ENCODE data around the gene LOXL1.
A peak's percentile ranks its signal among the peaks of the same experiment; 100 is the strongest.

Gene LOXL1

DNA sequence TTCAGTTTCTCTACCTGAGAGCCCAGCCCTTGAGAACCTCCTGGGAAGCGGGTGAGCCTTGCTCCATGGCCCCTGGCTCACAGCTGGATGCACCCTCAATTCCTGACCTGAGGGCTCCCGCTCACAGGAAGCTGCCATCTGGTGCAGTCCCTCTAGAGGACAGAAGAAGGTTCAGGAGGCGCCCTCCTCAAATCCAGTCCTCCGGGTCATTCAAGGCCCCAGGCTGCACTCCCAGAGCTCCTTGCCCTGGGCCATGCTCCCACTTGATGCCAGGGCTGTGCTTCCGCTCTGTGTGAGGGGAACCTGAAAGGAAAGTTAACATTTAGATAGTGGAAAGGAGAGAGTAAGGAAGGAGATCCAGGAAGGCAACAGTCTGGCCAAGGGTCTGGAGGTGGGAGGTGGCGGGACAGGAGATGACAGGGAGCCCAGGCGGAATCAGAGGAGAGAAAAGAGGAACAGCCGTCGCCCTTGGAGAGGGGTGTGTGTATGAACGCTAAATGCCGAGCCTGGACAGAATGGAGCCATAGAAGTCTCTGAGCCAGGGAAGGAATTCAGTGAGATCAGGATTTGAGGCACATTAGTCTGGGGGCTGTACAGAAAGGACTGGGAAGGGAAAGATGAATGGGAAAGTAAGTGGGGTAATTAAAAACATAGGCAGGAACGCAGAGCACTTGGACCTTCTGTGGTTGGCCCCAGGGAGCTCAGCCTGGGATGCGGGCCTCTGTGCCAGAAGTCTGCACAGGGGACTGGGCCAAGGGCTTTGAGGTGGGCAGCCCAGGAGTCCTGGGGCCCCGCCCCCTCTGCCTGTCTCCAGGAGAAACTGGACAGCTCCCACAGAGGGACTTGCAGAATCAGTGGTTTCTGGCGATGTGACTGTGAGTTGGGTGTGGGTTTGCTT lies 26.8 kb upstream of the LOXL1 start:
- no peak for DNase-seq (ENCODE audit: low read depth)

DNA sequence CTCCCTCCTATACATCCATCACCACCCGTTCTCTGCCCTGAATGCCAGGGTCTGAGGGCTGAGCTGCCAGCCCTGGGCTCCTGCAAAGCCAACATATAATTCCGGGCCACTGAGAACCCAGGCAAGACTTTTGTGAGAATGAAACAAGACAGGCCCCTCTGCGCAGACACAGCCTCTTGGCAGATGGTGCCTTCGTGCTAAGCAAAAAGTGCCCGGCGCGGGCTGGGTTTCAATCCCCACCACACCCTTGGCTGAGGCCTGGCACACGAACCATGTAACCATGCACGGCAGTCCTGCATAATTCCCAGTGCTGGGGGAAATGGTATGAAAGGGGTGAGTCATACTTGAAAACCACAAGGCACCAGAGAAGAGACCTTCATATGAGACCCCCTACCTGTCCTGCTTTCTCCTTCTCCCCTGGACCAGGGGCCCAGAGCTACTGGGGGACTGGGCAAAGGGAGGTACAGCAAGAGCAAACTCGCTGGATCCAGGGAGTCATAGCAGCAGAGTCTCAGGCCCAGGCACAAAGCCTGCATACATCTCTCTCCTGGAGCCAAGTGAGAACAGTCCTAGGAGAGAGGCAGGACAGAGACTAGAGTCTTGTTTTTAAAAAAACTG lies 26.1 kb upstream of the LOXL1 start:
- peak; percentile 66 for DNase-seq (ENCODE audit: low read depth)

DNA sequence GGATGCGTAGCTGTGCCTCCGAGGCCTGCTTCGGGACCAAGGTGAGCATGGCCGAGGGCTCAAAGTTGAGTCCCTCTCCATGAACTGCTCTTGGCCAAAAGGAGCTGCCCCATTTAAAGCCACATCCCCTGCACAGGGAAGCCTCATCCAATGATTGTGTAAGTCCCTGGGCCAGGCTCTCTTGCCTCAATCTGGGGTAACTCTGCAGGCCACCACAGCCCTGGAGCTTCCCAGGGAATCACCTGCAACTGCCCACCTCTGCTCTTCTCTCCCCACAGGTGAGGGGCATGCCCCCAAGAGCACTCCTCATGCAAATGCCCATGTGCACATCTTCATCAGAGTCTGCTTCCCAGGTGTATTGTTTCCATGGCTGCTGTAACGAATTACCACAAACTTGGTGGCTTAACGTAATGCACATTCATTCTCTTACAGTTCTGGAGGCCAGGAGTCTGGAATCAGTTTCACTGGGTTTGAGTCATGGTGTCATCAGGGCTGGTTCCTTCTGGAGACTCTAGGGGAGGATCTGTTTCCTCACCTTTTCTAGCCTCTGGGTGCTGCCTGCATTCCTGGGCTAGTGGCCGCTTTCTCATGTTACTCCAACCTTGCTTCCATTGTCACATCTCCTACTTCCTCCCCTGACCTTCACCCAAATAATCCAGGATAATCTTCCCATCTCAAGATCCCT lies 25.0 kb upstream of the LOXL1 start:
- no peak for DNase-seq (ENCODE audit: low read depth)

DNA sequence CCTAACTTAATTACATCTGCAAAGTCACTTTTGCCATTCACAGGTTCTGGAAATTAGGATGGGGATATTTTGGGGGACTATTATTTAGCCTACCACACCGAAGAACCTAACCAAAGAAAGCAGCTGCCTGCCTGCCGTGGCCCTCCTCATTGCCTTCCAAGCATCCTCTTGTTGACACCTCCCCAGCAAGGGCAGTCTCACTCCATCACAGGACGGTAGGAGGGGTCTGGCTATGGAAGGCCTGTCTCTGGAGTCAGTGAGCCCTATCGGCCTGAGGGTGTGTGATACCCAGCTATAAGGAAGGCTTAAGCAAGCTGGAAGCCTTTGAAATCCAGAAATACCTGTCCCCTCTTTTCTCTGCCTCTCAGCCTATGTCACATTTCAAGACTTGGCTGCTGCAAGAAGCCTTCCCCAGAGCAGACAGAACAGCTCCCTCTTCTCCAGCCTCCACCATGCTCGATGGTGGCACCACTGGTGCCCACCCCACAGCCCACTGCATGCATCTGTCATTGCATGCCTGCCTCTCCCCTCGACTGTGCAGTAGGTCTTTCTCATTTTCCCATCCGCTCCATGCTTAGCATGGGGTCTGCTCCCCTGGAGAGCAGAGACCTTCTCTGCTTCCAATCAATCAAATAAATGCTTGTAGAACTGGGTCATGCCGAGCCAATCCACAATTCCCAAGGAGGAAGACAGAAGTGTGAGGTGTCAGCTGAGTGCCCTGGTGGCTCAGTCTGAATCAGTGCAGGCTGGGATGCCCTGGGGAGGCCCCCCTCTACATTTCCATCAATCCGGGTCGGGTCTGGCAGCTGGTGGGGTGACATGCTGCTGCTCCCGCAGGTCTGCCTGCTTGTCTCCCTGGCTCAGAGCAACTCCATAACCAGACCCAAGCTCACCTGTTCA lies 23.9 kb upstream of the LOXL1 start:
- no peak for DNase-seq (ENCODE audit: low read depth)

DNA sequence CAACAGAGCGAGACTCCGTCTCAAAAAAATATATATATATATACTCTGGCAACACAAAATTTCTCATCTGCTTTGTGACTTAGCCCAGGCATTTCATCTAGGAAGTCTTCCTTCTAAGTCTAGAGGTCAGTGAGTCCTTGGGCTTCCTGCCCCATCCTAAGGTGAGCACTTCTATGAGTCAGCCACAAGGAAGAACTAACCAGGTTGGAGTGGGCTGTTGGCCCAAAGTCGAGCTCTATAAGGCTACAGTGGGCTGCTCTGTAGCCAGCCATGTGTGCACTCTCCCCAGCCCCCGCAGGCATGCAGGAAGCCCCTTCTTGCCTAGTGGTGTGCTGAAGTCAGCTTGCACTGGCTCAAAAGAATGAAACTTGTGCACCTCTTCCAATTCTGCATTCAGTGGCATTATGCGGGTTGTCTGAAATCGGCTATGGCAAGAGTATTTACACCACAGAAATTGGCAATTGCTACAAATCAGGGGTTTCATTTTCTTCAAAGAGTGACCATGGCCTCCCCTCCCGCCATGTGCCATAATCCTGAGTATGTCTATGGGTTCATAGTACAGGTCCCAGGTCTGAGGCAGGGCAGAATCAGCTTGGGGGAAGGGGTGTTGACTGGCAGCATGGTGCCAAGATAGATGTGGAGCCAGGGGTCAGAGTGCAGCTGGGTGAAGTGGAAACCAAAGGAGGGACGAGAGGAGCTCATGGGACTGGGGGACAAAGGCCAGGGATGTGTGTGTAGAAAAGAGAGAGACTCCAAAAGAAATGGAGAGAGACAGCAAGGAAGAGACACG lies 22.0 kb upstream of the LOXL1 start:
- no peak for DNase-seq (ENCODE audit: low read depth)

DNA sequence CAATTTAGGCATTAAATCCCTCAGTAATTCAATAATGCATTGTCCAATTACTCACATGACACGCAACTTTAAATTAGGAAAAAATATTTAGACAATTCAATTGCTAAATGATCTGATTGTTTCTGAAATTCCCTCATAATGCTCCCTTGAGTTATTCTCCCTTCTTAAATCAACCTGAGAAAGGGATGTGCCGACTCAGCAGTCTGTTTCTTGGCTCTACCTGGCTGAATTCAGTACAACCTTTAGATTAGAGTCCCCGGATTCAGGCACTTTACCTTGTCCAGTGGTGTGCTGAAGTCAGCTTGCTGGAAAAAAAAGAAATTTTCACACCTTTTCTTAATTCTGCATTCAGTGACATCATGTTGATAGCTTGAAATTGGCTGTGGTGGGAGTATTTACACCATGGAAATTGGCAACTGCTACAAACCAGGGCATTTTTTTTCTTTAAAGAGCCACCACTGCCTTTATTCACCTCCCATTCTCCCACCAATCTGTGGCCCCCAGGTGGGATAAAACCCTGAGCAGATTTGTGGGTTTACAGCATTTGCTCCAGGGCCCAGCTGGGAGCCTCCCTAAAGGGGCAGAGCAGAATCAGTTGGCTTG lies 20.9 kb upstream of the LOXL1 start:
- DNase-seq (ENCODE audit: low read depth), result no peak

DNA sequence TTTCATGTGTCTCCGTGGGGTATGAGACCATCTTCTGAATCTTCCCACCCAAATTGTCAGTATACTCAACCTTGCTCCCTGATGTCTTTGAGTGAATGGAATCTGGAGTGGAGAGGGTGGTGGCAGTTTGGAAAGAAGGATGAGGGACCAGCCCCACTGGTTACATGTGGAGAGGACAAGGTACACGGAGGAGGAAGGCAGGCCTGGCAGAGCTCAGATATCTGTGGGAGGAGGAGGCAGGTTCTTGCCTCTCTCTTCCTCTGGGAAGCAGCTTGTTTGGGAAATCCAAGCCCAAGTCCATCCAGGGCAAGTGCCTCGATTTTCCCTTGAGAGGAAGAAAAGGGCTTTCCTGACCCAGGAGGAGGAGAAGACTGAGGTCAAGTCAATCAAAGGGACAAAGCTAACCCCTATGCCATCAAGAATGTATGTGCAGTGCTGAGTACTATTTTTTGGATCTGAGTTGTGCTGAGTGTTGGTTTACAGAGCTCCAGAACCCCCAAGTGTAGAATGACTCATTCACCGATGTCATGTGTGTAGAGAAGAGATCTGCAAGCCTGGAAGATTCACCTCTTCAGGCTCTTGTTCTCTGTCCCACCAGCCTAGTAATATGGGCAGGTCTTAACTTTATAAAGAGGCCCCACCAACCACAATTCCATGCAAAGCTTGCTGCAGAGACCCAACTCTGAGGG lies 19.8 kb upstream of the LOXL1 start:
- no peak for DNase-seq (ENCODE audit: low read depth)

DNA sequence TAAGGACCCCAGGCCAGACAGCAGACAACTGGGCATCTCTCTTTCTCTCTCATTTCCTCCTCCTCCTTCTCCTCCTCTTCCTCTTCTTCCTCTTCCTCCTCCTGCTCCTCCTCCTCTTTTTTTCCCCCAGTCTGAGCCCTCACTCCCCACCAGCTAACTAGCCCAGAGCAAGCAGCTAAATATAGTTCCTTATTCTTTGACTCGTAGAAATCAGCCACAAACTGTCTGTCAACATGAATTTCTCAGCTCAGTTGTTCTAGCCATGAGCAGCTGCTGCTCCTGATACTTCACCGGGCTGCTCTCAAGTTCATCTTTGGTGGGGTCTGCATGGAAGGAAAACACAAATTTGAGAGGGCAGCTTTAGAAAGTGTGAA lies 19.2 kb upstream of the LOXL1 start:
- DNase-seq (ENCODE audit: low read depth), result no peak

DNA sequence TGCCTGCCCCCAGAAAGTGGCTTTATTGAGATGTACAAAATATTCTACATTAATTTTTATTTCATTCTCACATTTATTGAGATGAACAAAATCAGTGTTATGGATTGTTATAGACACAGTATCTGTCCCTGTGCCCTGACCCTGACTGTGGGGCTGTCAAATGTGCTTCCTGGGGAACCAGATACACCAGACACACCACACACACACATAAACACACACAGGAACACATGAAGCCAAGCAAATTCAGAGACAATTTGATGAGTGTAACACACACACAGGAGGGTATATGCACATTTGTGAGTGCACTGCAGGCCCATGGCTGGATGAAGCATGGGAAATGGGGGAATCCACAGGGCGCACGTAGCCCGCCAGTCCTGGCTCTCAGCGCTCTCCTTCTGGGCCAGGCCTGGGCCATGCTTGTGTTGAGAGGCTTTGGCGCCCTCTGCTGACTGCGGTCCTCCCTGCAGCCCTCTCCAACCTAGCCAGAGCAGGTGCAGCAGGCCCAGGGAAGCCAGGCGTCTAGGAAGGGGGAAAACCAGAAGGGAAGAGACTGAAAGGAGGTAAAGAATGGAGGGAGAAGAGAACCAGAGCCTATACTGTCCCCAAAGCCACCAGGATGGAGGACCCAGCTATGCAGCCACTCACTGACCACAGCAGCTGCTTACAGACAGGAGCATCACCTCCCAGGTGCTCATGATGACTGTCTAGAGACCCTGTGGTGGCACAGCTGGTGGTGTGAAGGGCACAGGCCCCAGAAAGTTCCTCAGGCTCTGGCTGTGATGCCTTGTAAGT lies 18.0 kb upstream of the LOXL1 start:
- no peak for DNase-seq (ENCODE audit: low read depth)

DNA sequence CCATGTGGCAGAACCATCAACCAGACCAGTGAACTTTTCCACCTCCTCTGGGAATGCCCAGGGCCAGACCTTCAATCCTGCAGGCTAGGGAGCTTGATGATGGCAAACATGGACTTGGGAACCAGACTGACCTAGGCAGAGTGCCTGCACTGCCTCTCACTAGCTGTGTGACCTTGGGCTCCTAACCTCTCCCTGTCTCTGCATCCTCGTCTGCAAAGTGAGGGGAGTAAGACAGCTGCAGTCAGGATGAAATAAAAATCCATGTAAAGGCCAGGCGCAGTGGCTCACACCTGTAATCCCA lies 17.5 kb upstream of the LOXL1 start:
- DNase-seq (ENCODE audit: low read depth), result no peak

DNA sequence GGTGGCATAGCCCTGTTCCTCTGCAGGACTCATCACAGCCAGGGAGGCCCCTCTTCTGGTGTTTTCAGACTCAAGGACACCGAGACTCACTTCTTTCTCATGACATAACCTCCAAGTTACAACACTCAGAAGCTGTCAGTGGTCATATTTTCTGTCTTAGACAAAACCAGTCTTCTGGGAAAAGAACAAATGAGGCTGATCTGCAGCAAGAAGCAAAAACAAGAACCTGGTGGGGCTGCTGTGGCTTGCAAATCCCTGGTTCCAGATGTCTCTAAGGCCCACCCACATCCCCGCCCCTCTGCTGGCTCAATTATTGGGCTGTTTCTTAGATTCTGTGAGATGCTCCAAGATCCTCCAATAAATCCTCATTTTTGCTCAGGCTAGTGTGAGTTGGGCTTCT lies 16.6 kb upstream of the LOXL1 start:
- DNase-seq (ENCODE audit: low read depth), result no peak

DNA sequence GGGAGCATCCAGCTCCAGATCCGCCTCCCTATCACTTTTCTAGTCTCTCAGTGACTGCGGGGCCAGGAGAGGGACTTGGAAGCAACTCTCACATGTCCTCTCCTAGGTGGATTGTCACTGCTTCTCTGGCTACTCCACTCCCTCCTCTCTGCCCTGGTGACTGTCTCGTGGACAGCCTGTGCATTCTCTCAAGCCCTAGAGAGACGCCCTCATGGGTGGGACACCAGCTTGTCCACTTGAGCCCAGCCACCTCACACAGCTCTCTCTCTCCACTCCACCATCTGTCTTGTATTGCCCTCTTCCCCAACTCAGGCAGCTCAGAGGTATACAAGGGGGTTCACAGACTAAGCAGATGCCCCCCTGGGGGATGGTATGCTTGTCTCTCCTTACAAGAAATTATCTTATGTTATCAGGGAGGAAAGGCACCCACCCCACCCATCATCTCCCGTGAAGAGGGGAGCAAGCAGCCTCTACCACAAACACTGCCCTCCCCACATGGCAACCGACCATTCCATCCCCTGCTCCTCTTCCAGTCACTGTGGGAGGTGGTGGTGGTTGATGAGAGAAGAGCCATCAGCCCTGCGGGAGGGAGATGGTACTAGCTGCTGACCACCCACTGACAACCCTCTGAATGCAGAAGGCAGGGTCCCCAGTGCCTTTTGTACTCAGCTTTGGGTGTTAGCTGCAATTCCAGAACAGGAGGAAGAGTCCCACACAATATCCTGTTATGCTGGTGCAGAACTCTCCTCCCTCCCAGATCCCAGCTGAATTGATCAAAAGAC lies 15.5 kb upstream of the LOXL1 start:
- DNase-seq (ENCODE audit: low read depth), result no peak

DNA sequence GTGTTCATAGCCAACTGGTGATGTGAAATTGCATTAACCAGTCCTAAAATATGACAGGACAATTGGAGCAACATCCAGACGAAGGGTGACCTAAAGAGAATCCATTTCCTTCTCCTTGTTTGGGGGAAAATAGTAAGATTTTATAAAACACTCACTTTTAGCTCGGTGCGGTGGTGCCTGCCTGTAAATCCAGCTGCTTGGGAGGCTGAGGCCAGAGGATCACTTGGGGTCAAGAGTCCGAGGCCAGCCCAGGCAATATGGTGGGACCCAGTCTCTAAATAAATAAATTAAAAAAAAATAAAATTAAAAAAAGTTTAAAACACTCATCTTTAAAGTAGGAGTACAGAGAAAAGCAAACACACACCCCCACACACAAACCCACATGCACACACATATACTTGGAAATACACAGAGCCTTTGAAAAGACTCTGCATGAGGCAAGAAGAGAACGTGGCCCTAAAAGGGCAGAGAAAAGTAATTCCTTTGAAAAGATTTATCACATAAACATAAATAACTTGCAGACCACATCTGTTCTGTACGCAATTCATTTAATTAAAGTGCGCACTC lies 14.1 kb upstream of the LOXL1 start:
- DNase-seq (ENCODE audit: low read depth), result no peak

DNA sequence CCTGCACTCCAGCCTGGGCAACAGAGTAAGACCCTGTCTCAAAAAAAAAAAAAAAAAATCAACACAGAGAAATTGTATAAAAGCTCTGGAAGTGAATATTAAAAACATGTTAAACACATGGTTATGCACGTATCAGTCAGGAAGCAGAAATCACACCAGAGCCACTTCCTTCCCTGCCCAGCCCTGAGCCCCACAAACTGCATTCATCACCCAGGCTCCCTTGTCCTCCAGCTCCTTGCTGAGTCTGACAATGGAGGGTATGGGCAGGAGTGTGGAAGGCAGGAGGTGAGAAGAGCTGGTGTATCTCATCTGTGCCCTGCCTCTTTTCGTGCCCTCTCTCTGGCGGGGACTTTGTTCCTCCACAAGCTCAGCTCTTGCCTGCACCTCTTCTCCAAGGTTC lies 12.1 kb upstream of the LOXL1 start:
- no peak for DNase-seq (ENCODE audit: low read depth)

DNA sequence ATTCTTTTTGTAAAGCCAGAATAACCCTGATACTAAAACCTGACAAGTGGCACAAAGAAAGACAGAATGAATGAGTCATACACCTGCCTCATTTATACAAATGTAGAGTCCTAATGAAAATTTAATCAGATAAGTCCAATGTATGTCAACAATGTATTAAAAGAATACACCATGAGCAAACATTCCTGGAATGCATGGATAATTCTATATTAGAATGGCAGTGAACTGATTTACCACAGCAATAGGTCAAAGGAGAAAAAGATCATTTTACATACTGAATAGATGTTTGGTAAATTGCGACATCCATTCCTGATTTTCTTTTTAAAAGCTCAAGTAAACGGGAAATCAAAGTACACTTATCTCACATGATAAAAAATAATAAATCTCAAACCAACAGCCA lies 11.2 kb upstream of the LOXL1 start:
- no peak for DNase-seq (ENCODE audit: low read depth)

DNA sequence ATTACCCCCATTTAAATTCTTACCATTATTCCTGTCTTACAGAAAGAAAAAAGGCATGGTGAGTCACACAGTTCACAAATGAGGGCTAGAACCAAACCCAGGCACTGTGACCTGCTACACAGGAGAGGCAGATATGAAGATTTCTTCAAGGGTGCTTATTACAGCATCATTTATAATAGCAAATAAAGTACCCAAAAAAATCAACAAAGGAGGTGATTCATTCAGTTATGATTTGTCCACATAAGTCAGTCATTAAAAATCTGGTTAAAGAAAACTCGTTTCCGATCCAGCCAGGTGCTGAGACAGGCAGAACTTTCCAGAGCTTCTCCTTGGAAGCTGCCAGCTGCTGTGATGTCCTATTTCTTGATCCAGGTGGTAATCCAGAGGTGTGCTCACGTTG lies 7.5 kb upstream of the LOXL1 start:
- DNase-seq (ENCODE audit: low read depth), result no peak

DNA sequence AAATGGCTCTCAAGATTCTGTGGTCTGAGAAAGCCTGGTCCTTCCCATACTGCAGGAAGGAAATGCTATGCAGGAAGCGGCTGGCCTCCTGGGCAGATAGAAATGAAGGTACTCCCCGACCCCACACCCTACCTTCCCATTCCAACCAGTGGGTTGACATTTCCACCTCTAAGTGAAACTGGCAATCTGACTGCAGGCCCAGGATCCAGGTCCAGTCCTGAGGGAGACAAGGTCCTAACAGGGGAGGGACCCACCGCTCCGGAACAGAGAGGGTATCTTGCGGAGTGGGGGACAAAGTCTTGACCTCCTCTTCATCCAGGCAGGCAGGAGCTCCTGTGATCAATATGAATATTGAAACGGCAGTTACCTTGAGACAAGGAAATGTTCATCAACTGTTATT lies 6.6 kb upstream of the LOXL1 start:
- DNase-seq (ENCODE audit: low read depth), result no peak

DNA sequence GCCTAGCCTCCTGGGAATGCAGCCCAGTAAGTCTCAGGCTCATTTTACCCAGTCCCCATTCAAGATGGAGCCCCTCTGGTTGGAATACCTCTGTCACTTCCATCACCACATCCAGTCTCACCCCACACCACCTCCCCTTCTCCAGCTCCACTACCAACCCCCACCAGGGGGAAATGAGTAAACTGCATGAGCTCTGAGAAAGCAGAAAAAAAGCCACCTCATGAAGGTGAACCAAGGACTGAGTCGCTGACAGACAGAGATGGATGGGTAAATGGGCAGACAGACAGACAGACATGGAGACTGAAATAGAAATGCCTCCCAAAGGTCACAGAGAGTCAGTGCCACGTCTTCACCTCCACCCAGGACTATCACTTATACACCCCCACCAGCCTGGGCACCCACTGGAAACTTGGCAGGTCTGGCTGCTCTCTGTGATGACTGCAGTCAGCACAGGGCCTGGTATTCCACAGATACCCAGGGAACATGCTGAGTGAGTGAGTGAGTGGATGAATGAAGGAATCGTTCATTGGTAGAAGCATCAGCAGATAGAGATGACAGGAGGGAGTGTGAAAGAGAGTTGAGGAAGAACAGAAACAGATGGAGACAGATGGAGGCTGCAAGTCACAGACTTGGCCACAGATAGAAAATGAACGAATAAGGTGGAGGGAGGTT lies 4.9 kb upstream of the LOXL1 start:
- DNase-seq (ENCODE audit: low read depth), result no peak

All from HS-27A (cell line).